NCI-H1105 (cell line): Measurements from ENCODE around the gene HSF2BP.
"Not testable (repeated sequence)": the region's sequence is repeated elsewhere in the genome, so short reads cannot be mapped to it uniquely, and the experiment has no call there.

ENCODE experiments used
- DNase-seq: peaks from one replicate; lab custom pipeline; 2025; lab: John Stamatoyannopoulos, UW

HSF2BP gene

DNA sequence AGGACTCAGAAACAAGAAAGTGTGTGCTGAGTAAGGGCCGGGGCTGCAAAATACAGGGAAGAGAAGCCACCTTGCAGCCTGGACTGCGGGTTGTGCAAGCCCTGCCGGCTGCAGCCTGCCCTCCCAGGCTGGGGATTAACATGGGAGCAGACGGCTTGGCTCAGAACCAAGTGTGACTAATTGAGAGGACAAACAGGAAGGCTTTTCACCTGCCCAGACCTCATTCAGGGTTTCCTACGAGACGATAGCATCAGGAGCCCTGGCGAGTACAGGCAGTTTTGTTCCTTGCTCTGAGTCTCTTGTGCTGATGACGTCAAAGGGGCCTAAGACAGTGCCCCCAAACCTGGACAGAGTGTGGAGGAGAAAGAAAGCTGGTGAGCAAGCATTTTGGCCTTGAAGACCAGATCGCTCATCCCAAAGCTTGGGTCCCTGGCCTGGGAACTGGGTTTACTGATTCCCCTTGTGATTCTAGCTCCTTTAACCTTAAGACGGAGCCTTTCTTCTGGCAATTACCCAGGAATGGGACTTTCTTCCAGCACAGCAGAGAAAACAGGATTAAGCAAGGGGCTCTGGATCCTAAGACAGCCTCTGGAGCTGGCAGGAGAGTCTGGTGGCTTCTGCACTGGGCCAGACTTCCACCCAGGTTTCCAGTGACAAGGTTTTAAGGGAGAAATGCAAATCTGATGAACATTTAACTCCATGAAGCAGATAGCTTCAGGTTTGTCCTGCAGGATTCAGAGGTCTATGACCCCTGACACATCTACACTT, 142.2 kb downstream of the HSF2BP start:
- DNase-seq, result not testable (repeated sequence)

DNA sequence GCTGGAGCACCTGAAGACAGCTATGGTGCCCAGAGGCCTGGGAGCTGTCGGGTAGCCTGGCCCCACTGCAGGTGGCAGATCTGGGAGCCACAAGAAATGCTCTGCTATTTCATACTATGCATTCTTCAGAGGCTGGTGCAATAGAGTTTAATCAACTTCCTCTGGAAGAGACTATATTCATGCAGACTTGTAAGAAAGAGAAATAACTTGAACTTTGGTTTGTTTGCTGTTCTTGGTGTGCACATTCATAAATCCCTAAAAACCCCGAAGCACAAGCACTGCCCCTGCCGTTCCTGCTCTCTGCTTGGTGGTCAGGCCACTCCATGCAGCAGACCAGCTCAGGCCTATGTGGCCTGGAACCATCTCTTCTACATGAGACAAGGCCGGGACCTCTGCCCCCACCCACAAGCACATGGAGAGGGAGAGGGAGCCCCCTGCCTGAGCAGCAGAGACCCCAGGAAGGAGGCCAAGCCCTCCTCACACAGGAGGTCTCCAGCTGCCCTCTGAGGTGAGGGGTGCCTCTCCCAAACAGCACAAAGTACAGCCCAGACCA, 142.9 kb downstream of the HSF2BP start:
- DNase-seq, result not testable (repeated sequence)

DNA sequence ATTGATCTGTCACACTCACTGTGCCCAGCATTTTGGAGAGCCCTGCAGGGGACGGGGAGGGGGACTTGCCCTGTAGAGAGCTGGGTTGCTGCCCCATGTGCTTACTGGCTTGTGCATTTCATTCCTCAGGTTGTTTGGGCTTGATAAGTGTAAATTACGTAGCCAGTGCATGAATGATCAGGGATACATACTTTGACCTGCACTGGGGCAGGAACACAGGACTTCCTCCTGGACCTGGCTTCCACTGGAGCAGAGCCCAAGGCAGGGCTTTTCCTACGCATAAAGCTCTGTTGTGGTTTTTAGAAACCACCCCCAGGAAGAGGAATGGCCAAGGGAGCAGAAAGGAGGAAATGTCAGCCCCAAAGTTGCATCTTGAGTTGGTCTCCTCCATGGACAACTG, 144.5 kb downstream of the HSF2BP start:
- DNase-seq, result not testable (repeated sequence)

DNA sequence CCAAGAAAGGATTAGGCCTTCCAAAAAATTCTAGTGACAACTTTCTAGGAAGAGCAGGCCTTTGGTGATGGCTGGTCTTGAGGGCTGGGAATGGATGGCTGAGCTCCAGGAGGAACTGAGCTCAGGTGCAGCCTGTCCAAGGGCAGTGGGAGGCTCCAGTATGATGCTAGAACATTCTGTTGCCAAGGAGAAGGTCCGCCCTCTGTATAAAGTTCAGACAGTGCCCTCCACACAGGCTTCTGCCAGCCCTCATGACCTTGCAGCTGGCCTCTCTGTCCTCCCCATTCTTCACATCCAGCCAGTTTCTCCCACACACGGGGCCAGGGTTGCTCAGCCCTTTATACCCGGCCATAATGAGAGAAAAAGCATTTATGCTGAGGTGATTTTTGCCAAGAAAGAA, 146.3 kb downstream of the HSF2BP start:
- DNase-seq, result not testable (repeated sequence)

DNA sequence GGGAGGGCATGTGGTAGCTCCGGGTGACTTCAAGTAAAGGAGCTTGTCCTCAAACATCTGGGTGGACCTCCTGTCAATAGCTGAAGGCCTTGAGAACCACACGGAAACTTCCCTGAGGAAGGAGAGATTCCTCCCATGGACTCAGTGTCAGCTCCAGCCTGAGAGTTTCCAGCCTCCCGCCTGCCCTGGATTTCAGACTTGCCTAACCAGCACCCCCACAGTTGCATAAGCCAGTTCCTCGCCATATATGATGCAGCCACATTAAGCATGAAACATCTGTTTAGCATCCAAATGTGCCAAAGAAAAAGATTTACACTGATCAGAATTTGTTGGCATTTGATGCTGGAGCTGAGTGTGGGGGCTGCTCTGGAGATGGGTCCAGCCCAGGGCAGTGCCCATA, 148.1 kb downstream of the HSF2BP start:
- not testable (repeated sequence) for DNase-seq

DNA sequence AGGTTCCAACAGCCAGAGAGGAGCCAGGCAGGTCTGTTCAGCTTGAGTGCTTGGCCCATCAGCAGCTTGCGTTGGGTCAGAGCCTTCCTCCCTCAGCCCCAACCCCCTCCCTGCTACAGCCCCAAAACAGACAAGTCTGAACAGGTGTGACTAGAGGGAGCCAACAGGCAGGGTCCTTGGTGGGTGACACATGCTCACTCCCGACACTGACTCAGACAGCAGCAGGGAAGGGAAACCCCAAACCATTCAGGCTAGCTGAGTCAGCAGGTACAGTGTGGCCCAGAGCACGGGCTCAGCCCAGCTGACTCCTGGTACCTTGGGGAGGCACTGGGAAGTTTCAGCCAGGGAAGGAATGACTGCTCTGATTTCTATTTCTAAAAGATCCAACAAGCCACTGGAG, 148.6 kb downstream of the HSF2BP start:
- DNase-seq, result not testable (repeated sequence)

DNA sequence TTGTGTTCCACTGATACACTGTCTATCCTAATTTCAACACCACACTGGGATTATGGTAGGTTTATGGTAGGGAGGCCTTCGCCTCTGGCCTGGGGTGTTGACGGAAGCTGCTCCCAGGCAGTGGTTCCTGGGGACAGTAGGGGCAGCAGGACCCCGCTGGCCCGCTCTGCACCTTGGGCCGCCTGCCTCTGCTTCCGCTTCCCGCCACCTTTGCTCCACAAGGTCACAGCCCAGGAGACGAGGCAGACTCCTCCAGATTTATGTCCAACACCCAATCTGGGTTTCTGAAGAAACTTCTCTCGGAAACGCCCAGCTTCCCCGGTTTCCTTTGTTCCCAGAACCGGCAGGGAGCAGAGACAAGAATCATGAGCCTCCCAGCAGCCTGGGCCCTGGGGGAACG, 155.4 kb downstream of the HSF2BP start:
- not testable (repeated sequence) for DNase-seq

DNA sequence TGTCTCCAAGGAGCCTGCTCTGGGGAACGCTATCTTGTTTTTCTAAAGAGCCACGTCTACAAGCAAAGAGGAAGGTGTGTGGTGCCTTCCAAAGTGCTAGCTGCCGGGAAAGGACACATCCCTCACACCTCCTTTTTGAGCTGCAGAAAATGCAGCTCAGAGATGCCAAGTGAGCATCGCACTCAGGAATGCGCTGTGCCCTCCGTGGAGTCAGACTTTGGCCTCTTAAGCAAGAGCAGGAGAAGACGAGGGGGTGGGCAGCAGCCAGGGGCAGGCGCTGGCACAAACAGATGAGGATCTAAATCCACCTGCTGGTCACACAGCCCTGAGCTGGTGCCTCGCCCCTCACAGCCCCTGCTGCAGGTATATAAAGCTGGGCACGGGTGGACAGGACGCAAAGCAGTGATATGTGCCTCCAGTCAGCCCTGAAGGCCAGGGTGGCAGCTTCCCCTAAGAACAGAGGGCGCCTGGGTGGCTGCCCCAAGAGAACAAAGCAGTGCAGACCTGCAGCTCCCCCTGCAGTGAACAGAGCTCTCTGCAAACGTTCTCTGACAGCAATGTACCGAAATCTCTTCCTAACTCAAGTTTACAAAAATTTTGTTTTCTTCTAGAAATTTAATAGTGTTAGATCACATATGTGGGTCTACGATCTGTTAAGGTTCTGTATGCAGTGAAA, 156.1 kb downstream of the HSF2BP start:
- not testable (repeated sequence) for DNase-seq

DNA sequence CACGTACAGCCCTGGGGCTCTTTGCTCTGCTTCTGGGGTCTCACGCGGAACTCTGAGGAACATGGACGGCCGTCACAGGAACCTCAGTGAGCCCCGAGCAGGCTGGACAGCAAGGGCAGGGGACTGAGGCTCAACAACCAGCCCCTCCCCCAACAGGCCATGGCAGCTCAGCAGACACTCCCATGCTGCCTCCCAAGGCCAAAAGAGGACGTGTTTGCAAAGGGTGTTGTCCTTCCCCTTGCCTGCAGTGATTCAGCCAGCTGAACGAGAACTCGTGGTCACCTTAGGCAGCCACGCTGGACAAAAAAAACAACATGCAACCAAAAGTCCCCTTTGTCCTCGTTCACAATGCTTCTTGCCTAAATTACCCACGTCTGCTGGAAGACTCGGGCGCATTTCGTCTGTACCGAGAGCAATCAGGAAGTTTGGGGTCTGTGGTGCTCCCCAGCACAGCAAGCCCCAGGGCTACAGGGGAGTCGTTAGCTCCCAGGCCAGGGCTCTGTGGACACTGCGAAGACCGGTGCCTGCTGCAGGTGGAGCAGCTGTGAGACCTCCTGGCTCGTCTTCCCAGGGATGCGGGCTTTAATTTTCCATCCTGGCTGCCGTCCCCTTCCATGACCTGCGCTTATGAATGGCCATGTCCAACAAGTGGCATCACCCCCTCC, 156.7 kb downstream of the HSF2BP start:
- not testable (repeated sequence) for DNase-seq

DNA sequence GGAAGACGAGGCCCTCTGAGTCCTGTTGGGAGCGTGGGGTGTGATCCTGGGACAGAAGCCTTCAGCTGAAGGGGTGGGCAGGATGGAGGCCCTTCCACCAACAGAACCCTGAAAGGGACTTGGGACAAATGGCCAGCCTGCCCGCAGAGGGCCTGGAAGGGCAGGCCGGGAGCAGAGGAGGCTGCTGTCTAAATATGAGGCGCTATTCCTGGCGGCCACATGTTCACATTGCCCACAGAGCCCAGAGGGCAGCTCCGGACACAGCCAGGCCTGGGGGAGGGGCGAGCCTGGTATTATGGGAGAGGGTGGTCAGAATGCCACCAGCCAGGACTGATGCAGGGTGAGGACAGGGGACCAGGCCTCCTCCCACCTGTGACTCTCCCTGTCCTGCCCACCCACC, 160.4 kb downstream of the HSF2BP start:
- DNase-seq, result not testable (repeated sequence)

DNA sequence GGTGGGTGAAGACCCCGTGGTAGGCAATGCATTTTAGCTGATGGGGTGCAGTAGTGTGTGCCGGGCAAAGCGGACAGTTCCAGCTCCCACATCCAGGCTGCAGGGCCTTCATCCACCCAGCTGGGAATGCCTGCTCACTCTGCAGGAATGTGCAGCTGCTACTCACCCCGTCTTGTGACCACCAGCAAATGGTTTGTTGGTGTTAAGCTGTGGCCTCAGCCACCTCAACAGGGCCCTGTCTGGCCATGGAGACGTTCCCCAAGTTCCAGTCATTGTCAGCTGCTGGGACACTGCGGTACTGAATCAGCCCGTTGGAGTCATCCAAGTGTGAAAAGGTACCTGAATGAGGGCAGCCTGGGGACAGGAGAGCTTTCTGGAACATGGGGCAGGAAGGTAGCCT, 161.2 kb downstream of the HSF2BP start:
- DNase-seq, result not testable (repeated sequence)

DNA sequence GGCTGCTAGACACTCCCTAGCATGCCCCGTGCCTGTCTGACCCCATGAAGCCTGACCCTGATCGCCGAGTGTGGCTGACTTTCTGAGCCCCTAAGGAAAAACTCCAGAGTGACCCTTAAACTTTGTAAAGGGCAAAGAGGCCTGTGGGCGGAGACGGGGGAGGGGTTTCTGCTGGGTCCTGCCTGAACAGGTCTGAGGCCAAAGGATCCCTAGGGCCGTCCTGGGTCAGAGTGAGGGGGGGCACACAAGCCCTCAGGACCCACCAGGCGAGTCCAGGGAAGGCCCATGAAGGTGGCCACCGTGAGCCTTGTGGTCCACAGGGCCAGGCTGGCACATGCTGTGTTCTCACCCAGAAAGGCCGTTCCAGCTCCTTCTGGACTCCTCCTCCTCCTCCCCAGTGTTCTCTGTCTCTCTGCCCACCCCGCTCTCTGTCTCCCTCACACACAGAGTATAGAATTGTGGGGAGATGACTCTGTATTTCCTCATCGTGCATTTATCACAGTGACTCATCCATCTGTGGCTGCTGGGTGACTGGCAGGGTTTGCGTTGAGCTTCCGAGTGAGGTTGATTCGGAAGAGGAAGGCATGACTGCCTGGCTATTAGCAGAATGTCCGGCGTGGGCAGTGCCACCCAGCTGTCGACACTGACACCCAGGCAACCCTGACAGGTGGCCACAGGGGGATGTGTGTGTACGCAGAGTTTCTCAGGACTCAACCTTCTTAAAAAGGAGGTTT, 164.8 kb downstream of the HSF2BP start:
- DNase-seq, result not testable (repeated sequence)

DNA sequence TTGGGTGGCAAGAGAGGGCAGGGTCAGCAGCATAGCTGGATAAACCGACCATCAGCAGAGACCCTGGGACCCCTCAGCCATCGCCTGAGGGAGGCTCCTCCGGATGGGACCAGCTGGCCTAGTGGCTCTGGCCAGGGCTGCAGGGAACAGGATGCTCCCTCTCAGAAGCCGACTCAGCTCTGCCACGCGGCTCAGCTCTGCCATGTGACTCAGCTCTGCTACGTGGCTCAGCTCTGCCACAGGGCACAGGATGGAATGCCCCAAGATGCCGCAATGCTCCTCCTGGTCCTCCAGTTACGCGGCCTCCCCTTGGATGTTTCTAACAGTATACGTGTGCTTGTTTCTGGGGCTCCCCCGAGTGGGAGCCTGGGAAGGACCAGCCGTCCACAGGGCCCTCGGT, 165.8 kb downstream of the HSF2BP start:
- not testable (repeated sequence) for DNase-seq

DNA sequence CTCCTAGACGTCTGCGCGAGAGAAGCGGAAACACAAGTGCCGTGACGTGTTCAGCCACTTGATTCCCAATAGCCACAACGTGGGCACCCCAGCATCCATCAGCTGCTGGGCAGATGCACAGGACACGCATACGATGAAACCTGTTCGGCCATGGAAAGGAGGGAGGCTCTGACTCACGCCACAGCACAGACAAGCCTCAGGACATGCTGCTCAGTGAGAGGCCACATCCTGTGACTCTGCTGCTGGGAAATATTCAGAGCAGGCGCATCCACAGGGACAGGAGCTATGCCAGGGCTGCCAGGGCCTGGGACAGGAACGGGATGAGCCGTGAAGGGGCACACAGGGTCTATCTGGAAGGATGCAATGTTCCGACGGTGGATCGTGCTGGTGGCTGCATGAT, 171.1 kb downstream of the HSF2BP start:
- DNase-seq, result not testable (repeated sequence)

DNA sequence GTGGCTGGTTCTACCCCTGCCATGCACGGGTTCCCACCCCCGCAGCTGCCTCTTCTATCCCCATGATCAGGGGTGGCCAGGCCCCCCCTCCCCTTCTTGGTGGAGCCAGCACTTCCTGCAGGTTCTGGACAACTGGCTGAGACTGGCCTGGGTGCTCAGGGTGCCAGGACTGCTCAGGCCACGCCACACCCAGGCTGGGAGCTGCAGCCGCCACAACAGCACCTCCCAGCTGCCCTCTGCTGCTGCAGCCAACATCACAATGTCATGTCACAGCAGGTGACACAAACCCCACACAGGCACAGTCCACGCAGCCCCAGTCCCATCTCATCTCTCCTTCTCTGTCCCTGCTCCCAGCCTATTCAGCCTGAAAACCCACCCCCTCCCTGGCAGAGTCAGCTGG, 173.2 kb downstream of the HSF2BP start:
- DNase-seq, result not testable (repeated sequence)

DNA sequence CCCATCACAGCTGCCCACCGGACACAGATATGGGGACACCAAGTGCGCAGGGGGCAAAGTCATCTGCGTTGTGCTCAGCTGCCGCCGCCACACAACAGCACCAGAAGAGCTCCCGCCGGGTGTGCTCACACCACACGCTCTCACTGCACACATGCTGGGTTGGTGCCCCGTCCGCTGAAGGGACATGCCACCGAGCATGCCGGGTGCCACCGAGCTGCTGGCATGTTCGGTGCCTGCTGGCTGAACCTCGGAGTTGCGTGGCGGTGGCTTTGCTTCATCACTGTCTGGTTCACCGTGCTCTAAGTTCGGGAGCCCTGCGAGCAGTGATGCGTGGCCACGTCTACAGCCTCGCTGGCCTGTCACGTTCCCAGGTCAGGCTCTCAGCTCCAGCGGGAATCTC, 174.3 kb downstream of the HSF2BP start:
- not testable (repeated sequence) for DNase-seq

DNA sequence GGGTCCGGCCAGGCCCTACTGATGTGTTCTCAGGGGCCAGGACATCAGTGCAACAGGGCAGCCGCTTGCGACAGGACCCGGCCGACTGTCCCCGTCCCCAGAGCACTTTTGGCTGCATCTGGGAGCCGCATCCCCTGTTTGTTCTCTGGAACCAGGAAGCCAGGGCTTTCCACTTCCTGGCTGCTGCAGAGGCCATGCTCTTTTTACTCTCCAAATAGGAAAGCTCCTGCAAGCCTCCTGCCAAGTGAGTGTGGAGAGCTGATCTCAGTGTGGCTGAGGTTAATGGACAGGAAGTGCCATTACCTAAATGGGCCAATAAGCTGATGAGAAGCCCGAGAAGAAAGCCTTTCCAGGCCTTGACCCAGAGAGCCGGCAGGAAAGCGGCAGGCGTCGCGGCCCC, 180.1 kb downstream of the HSF2BP start:
- not testable (repeated sequence) for DNase-seq
